PFSK-1 (cell line): Measurements from ENCODE around the gene PCDHGB5.

Source experiments
- POLR2AphosphoS5 ChIP-seq: IDR thresholded peaks from 2 replicates; pipeline ENCODE4 v1.6.1; 2012; ENCODE audit warnings: low read depth, mild to moderate bottlenecking, control low read depth, low read length, moderate library complexity
- REST ChIP-seq, 2 experiments: IDR thresholded peaks; 2 replicates each; pipeline versions ENCODE4 v1.6.1 to v1.8.0; 2011 to 2012; ENCODE audit warnings: low read depth in 2 of 2, low read length in 2 of 2, control low read depth in 1 of 2, inconsistent platforms in 1 of 2, mild to moderate bottlenecking in 1 of 2, moderate library complexity in 1 of 2; ENCODE audit not compliant: insufficient read depth in 1 of 2
- SIN3A ChIP-seq: IDR thresholded peaks from 2 replicates; pipeline ENCODE4 v1.6.1; 2012; ENCODE audit warnings: mild to moderate bottlenecking, low read length, moderate library complexity, borderline replicate concordance; ENCODE audit not compliant: insufficient read depth
- TAF1 ChIP-seq: IDR thresholded peaks from 2 replicates; pipeline ENCODE4 v1.6.1; 2012; ENCODE audit warnings: low read length, control low read depth, borderline replicate concordance; ENCODE audit not compliant: insufficient read depth

GRCh38 chr5:141440341-141440740 is 42.6 kb downstream of the PCDHGB5 start:
- TF ChIP-seq POLR2AphosphoS5, result no peak
- no peak for TF ChIP-seq REST (IDR thresholded peaks at IDR 0.05; ENCODE audit: insufficient read depth in 1 of 2, low read depth in 2 of 2, low read length in 2 of 2)
- TF ChIP-seq SIN3A, result no peak
- TF ChIP-seq TAF1, result no peak
